HG02798 (cell line): ENCODE results near the gene BCAP31.
A peak's percentile ranks its signal among the peaks of the same experiment; 100 is the strongest.
"Not testable (repeated sequence)": the region's sequence is repeated elsewhere in the genome, so short reads cannot be mapped to it uniquely, and the experiment has no call there.

ENCODE experiments used
- ATAC-seq: cut with Tn5 transposase; IDR thresholded peaks from one replicate; pipeline ENCODE4 v1.9.1; 2021; ENCODE audit warnings: mild to moderate bottlenecking; ENCODE audit not compliant: unreplicated experiment, poor library complexity

The BCAP31 gene

GRCh38 chrX:153736071-153736820 is 12.1 kb upstream of the BCAP31 start:
- no peak for ATAC-seq

- ATAC-seq: peak; percentile 57
Measured at GRCh38 chrX:153735274-153735673, 11.1 kb upstream of the BCAP31 start.

DNA sequence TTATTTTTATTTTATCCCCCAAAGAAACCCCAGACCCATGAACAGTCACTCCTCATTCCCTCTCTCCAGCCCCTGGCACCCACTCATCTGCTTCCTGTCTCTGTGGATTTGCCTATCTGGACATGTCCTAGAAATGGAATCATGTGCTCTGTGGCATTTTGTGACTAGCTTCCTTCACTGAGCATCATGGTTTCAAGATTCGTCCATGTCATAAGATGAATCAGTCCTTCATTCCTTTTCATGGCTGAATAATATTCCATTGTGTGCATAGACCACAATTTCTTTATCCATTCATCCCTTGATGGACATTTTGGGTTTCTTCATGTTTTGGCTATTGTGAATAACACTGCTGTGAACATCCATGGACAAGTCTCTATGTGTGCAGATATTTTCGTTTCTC is 10.7 kb upstream of the BCAP31 start:
- no peak for ATAC-seq

- no peak for ATAC-seq
Measured at GRCh38 chrX:153733651-153734240, 9.6 kb upstream of the BCAP31 start.

DNA sequence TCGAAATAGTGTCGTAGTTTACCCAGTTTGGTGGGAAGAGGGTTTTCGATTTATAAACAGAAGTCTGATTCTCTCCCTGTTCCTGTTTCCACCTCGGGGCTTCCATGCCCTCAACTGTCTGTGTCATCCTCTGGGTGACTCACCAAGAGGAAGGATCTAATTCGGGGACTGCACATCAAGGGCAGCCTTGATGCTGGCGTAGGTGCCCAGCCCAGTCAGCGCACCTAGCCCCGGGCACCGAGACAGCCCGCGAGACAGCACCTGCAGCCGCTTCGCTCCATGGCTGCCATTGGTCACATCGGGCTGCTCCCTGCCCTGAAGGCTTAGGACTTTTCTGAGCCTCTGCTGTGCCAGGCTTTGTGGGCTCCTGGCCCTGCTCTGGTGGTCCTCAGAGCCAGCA is 8.2 kb upstream of the BCAP31 start:
- no peak for ATAC-seq

GRCh38 chrX:153731845-153732215 is 7.6 kb upstream of the BCAP31 start:
- ATAC-seq: no peak

GRCh38 chrX:153731117-153731844 is 7.1 kb upstream of the BCAP31 start:
- no peak for ATAC-seq

- ATAC-seq: not testable (repeated sequence)
Measured at GRCh38 chrX:153730115-153730514, 5.9 kb upstream of the BCAP31 start.

GRCh38 chrX:153728951-153729631 is 4.9 kb upstream of the BCAP31 start:
- ATAC-seq: no peak

- no peak for ATAC-seq
Measured at GRCh38 chrX:153728095-153728494, 3.9 kb upstream of the BCAP31 start.

DNA sequence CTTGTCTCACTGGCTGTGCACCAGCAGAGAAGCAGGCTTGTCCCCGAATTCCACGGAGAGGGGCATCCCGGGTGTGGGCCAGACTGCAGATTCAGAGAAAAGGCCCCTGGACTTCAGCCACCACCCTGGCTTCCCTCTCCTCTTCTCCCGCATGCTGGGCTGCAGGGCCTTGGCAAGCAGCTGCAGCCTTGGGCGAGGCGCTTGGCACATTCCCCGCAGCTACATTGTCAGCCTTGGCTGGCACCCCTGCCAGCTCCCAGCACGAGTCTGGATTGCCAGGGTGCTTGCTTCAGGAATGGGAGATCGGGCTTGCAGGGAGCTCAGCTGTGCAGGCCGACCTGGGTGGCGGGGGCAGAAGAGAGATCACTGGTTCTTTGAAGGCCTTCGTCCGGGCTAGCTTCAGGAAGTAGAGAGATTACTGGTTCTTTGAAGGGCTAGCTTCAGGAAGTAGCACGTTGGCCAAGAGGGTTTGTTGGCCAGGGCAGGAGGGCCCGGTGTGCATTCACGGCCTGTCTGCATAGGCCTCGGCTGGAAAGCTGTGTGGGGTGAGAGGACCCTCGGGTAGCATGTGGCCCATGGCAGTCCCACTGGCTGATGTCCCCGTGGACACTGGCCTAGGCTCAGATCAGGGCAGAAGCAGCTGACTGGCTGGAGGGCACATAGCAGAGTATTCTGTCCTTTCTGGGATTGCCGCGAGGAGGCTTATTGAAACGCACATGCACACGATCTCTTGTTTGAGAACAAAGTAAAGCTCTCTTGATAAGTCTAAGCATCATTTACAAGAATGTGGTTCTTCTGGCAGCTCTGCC is 3.1 kb upstream of the BCAP31 start:
- ATAC-seq: no peak

DNA sequence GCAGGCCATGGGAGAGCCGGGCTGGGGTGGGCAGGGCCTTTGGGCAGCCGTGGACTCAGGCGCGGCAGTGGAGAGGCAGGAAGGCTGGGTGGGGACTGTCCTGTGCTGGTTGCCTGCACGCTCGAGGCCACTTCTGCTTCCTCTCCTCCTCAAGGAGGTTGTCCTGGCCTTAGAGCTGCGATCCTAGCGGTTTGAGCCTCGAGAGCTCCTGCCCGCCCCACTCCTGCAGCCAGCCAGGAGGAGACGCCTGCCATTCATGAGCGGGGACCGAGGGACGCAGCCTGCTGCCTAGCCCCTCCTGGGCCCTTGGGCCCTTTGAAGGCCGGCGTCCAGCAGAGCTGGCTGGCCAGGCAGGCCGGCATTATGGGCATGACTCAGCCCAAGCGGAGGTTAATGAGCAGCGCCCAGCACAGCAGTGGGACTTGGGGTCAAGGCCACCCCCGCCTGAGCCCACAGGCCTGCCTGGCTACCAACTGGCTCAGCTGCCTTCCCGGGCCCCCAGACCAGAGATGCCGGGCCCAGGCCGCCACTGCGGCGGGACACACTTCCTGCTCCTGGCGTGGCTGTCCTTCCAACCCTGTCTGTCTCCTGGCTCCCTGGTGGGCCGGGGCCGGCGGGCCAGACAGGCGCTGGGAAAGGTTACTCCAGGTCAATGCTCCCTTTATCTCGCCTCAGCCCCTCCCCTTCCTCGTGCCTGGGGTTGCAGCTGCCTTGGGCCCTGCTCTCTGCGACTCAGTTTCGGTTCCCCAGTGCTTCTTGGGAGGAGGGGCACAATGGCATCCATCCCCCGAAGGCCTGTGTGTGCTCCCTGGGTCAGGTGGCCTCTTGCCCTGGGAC is 2.3 kb upstream of the BCAP31 start:
- peak; percentile 57 for ATAC-seq

GRCh38 chrX:153725832-153726285 is 1.7 kb upstream of the BCAP31 start:
- ATAC-seq: no peak

DNA sequence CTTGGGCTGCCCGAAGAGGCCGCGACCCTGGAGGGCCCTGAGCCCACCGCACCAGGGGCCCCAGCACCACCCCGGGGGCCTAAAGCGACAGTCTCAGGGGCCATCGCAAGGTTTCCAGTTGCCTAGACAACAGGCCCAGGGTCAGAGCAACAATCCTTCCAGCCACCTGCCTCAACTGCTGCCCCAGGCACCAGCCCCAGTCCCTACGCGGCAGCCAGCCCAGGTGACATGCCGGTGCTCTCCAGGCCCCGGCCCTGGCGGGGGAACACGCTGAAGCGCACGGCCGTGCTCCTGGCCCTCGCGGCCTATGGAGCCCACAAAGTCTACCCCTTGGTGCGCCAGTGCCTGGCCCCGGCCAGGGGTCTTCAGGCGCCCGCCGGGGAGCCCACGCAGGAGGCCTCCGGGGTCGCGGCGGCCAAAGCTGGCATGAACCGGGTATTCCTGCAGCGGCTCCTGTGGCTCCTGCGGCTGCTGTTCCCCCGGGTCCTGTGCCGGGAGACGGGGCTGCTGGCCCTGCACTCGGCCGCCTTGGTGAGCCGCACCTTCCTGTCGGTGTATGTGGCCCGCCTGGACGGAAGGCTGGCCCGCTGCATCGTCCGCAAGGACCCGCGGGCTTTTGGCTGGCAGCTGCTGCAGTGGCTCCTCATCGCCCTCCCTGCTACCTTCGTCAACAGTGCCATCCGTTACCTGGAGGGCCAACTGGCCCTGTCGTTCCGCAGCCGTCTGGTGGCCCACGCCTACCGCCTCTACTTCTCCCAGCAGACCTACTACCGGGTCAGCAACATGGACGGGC is 1.0 kb upstream of the BCAP31 start:
- ATAC-seq: no peak

GRCh38 chrX:153723351-153724251 is 586 bp downstream of the BCAP31 start:
- ATAC-seq: peak; percentile 34

GRCh38 chrX:153722704-153723350 is 1.4 kb downstream of the BCAP31 start:
- no peak for ATAC-seq

- ATAC-seq: no peak
Measured at GRCh38 chrX:153719701-153720100, 4.5 kb downstream of the BCAP31 start.
